Central memory CD8-positive, alpha-beta T cell (primary cell): ENCODE measurements around the gene CCDC85B.

Experiments
- ATAC-seq: fragments of 150-1000 bp; cut with Tn5 transposase; replicated peaks from 2 replicates; pipeline ENCODE4 v1.10.0; 2022; ENCODE audit warnings: mild to moderate bottlenecking, moderate FRiP score, moderate number of reproducible peaks; ENCODE audit not compliant: poor library complexity, severe bottlenecking; ENCODE audit errors: extremely low read depth
- DNase-seq, 2 donors: peaks; one replicate each; pipeline ENCODE4 v3.0.0; 2021; ENCODE audit warnings: low spot score in 2 of 2
- H3K27ac Mint-ChIP-seq: one replicate; pipeline ENCODE4 v1.8.0; 2022; ENCODE audit warnings: low read depth, mild to moderate bottlenecking, moderate library complexity, mixed read lengths
- H3K27me3 Mint-ChIP-seq: one replicate; pipeline ENCODE4 v1.8.0; 2022; ENCODE audit warnings: mixed read lengths
- H3K36me3 Mint-ChIP-seq: one replicate; pipeline ENCODE4 v1.8.0; 2022; ENCODE audit warnings: mild to moderate bottlenecking, moderate library complexity, mixed read lengths; ENCODE audit not compliant: insufficient read depth
- H3K4me1 Mint-ChIP-seq: one replicate; pipeline ENCODE4 v1.8.0; 2022; ENCODE audit warnings: mixed read lengths
- H3K4me3 Mint-ChIP-seq: one replicate; pipeline ENCODE4 v1.8.0; 2022; ENCODE audit warnings: mild to moderate bottlenecking, moderate library complexity, mixed read lengths
- H3K9me3 Mint-ChIP-seq: one replicate; pipeline ENCODE4 v1.8.0; 2022; ENCODE audit warnings: mixed read lengths

The CCDC85B gene

GRCh38 chr11:65880027-65880426, 10.4 kb upstream of the CCDC85B start:
- H3K27ac Mint-ChIP-seq: peak overlapping the region; percentile 91
- DNase-seq: no peak
- no peak for ATAC-seq
- H3K36me3 Mint-ChIP-seq: peaks cover 10% of the 10 kb centered on the region
- peak overlapping the region; percentile 81 for H3K4me3 Mint-ChIP-seq
- peaks cover 55% of the 10 kb centered on the region for H3K4me1 Mint-ChIP-seq
- H3K9me3 Mint-ChIP-seq: no peaks in the 10 kb centered on the region
- H3K27me3 Mint-ChIP-seq: no peaks in the 10 kb centered on the region

DNA sequence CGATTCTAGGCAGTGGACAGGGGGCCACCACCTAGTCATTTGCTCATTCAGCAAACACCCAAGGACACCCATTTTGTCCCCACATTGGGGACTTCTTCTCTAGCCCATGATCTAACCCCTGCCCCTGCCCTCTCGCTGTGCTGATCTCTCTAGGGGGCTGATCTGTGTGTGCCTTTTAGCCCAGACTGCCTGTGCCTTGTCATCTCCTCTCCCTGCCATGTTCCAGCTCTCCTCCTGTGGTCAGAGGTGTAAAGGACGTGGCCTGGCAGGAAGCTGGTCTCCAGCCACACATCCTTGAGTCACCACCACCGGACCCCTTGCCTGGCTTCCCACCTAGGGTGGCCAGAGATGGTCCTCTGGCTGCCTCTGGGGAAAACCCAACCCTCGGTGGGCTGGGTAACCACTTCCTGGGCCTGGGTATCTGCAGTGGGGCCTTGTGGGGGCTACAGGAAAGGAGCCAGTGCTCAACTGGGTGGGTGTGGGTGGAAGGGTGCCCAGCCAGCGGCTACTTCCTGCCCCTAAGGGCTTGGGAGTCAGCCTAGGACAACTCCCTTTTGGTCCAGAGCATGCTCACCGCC, 9.5 kb upstream of the CCDC85B start:
- Mint-ChIP-seq H3K4me1 (peaks cover 60% of the 10 kb centered on the region), H3K27ac (peak overlapping the region; percentile 91), H3K27me3 (no peaks in the 10 kb centered on the region), H3K36me3 (peaks cover 11% of the 10 kb centered on the region), H3K4me3 (peak overlapping the region; percentile 81), H3K9me3 (no peaks in the 10 kb centered on the region)
- DNase-seq (no peak), ATAC-seq (no peak)

DNA sequence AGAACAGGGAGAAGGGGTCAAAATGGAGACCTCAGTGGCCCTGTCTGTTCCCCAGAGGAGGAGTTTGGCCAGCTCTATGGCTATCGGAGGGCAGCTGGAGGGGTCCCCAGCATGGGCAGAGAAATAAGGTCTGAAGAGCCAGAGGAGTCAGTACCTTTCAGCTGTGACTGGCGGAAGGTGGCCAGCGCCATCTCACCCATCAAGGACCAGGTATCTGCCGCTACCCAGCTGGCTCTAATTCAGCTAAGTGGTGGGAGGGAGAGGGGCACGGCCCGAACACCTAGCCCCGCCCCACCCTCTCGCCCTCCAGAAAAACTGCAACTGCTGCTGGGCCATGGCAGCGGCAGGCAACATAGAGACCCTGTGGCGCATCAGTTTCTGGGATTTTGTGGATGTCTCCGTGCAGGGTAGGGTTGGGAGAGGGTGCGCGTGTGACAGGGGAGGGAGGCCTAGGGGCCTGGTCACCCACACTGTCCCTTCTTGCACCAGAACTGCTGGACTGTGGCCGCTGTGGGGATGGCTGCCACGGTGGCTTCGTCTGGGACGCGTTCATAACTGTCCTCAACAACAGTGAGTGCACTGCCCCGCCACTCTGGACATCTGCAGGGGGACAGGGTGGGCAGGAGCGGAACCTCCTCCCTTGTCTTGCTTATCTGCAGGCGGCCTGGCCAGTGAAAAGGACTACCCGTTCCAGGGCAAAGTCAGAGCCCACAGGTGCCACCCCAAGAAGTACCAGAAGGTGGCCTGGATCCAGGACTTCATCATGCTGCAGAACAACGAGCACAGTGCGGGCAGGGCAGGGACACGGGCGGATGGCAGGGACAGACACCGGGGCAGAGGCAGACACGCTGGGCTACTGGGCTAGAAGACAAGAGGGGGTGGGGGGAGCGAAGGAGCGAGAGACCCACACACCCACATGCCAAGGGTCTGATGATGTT, 8.1 kb upstream of the CCDC85B start:
- Mint-ChIP-seq H3K27ac (peak overlapping the region; percentile 91), H3K36me3 (peaks cover 11% of the 10 kb centered on the region), H3K9me3 (no peaks in the 10 kb centered on the region), H3K4me1 (peaks cover 67% of the 10 kb centered on the region), H3K4me3 (peak overlapping the region; percentile 81), H3K27me3 (no peaks in the 10 kb centered on the region)
- DNase-seq (no peak), ATAC-seq (no peak)

DNA sequence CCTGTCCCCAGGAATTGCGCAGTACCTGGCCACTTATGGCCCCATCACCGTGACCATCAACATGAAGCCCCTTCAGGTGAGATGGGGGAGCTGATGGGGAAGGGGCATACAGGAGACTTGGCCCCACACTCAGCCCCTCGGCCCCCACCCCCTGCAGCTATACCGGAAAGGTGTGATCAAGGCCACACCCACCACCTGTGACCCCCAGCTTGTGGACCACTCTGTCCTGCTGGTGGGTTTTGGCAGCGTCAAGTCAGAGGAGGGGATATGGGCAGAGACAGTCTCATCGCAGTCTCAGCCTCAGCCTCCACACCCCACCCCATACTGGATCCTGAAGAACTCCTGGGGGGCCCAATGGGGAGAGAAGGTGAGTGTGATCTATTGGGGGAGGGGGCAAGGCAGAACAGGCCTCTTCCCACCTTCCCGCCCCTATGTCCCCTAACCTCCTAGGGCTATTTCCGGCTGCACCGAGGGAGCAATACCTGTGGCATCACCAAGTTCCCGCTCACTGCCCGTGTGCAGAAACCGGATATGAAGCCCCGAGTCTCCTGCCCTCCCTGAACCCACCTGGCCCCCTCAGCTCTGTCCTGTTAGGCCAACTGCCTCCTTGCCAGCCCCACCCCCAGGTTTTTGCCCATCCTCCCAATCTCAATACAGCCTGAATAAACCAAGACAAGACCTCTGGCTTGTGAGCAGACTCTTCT, 7.3 kb upstream of the CCDC85B start:
- DNase-seq (no peak), ATAC-seq (no peak)
- no peak overlapping the region for H3K27ac Mint-ChIP-seq
- no peaks in the 10 kb centered on the region for H3K9me3 Mint-ChIP-seq
- no peaks in the 10 kb centered on the region for H3K27me3 Mint-ChIP-seq
- H3K4me1 Mint-ChIP-seq: peaks cover 68% of the 10 kb centered on the region
- H3K36me3 Mint-ChIP-seq: peaks cover 16% of the 10 kb centered on the region
- no peak overlapping the region for H3K4me3 Mint-ChIP-seq

DNA sequence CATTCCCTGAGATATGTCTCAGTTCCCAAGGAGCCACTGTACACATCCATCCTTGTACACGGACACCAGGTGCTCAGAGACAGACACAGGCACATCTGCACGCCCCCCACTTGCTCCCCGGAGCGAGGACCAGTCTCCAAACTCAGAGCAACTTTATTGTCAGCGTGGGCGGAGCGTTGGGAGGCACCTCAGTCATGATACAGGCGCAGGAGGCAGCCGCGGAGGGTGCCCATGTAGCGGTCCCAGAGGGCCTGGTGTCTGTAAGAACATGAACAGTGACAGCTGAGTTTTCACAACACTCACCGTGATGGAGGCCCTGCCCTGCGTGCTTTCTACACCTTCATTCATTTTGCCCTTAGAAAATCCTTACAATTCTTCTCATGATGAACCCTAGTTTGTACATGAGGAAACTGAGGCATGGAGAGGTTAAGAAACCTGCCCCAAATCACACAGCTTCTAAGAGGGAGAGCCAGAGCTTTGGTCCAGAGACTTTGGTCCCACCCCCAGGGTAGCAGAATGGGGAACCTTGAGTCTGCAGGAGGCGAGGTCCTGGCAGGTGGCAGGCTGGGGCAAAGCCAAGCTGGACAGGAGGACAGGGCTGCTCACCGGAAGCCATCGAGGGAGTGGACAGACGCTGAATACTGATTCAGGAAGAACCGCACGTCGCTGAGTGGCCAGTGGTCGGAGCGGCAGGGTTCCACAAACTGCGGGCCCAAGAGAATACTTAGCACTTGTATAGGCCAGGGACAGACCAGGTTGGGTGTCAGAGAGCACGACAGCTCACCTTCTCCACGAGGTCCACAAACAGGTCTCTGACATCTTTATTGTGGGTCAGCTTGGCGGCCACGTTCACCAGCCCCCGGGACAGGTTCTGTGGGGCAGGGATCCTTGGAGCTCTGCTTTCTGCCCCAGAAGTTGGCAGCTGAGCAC, 6.4 kb upstream of the CCDC85B start:
- peak overlapping the region; percentile 41 for H3K27ac Mint-ChIP-seq

DNA sequence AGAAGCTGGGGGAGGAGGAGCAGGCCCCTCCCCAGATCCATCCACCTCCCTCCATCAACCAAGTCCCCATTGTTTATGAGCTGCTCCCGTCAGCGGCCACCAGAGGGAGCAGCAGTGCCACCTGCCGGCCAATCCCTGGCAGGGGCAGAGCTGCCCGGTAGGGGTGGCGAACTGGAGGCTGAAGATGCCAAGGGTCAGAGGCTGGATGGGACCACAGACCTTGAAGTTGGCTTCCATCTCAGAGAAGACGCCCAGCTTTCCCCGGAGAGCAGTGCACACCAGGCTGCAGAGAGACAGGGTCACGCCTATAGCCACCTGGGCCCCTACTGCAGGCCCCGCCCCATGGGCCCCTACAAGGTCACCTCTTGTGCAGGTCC, 5.8 kb upstream of the CCDC85B start:
- Mint-ChIP-seq H3K27ac (peak overlapping the region; percentile 41), H3K4me3 (no peak overlapping the region), H3K9me3 (no peaks in the 10 kb centered on the region), H3K36me3 (peaks cover 22% of the 10 kb centered on the region), H3K27me3 (no peaks in the 10 kb centered on the region), H3K4me1 (peaks cover 68% of the 10 kb centered on the region)
- DNase-seq (peak; percentile 66 to 73), ATAC-seq (peak; percentile 21)

More for the DNA sequence above, 6.4 kb upstream of the CCDC85B start:
- ATAC-seq (no peak), DNase-seq (no peak)
- H3K9me3 Mint-ChIP-seq: no peaks in the 10 kb centered on the region
- no peaks in the 10 kb centered on the region for H3K27me3 Mint-ChIP-seq
- H3K4me1 Mint-ChIP-seq: peaks cover 68% of the 10 kb centered on the region
- H3K36me3 Mint-ChIP-seq: peaks cover 22% of the 10 kb centered on the region
- no peak overlapping the region for H3K4me3 Mint-ChIP-seq

GRCh38 chr11:65885231-65885630, 5.2 kb upstream of the CCDC85B start:
- no peak overlapping the region for H3K4me3 Mint-ChIP-seq
- peaks cover 25% of the 10 kb centered on the region for H3K36me3 Mint-ChIP-seq
- no peak for DNase-seq
- no peak for ATAC-seq
- no peaks in the 10 kb centered on the region for H3K27me3 Mint-ChIP-seq
- no peaks in the 10 kb centered on the region for H3K9me3 Mint-ChIP-seq
- peaks cover 68% of the 10 kb centered on the region for H3K4me1 Mint-ChIP-seq
- no peak overlapping the region for H3K27ac Mint-ChIP-seq

DNA sequence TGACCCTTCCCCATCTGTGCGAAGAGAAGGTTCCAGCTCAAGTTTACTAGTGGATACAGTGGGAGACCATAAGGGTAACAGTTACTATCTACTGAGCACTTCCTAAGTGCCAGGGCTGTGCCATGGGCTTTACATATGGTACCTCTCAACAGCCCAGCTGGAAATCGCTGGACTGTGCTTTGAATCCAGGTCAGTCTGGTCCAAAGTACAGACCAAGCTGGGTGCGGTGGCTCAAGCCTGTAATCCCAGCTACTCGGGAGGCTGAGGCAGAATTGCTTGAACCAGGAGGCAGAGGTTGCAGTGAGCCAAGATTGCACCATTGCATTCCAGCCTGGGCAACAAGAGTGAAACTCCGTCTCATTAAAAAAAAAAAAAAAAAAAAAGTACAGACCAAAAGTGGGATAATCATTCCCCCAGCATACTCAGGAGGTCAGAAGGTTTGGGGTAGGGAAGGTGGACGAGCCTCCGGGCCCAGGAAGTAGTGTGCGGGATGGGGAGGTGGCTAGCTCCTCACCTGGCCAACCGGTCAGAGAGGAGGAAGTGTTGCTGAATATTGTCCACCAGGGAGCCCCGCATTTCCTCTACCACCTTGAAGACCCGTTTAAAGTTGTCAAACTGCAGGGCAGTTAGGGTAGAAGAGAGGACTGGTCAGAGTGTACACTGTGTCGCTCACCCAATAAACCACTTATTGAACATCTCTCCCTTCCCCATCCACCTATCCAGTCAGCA, 4.5 kb upstream of the CCDC85B start:
- peak overlapping the region; percentile 84 for H3K4me3 Mint-ChIP-seq
- no peak for ATAC-seq
- H3K36me3 Mint-ChIP-seq: peaks cover 28% of the 10 kb centered on the region
- H3K27ac Mint-ChIP-seq: no peak overlapping the region
- H3K4me1 Mint-ChIP-seq: peaks cover 63% of the 10 kb centered on the region
- DNase-seq: no peak
- no peaks in the 10 kb centered on the region for H3K27me3 Mint-ChIP-seq
- no peaks in the 10 kb centered on the region for H3K9me3 Mint-ChIP-seq

GRCh38 chr11:65886826-65887722, 3.4 kb upstream of the CCDC85B start:
- Mint-ChIP-seq H3K36me3 (peaks cover 28% of the 10 kb centered on the region), H3K9me3 (no peaks in the 10 kb centered on the region), H3K27me3 (no peaks in the 10 kb centered on the region), H3K4me1 (peaks cover 55% of the 10 kb centered on the region), H3K27ac (no peak overlapping the region), H3K4me3 (peak overlapping the region; percentile 84)
- DNase-seq (no peak), ATAC-seq (no peak)

- no peaks in the 10 kb centered on the region for H3K9me3 Mint-ChIP-seq
- ATAC-seq (no peak), DNase-seq (no peak)
- H3K36me3 Mint-ChIP-seq: peaks cover 24% of the 10 kb centered on the region
- H3K27me3 Mint-ChIP-seq: no peaks in the 10 kb centered on the region
- H3K4me3 Mint-ChIP-seq: peak overlapping the region; percentile 84
- peaks cover 62% of the 10 kb centered on the region for H3K4me1 Mint-ChIP-seq
- peak overlapping the region; percentile 94 for H3K27ac Mint-ChIP-seq
These were observed 2.7 kb upstream of the CCDC85B start for GRCh38 chr11:65887723-65888162.
